ENCODE results near the gene BMI1. TPM values are rescaled to one million over a fixed set of nuclear protein-coding genes. Genes with fewer than 3 reads are reported as not detected.

BMI1 gene
- total and polyA plus RNA-seq, 10 donors: 26.9 to 89.7 (median 64.2) TPM

DNA sequence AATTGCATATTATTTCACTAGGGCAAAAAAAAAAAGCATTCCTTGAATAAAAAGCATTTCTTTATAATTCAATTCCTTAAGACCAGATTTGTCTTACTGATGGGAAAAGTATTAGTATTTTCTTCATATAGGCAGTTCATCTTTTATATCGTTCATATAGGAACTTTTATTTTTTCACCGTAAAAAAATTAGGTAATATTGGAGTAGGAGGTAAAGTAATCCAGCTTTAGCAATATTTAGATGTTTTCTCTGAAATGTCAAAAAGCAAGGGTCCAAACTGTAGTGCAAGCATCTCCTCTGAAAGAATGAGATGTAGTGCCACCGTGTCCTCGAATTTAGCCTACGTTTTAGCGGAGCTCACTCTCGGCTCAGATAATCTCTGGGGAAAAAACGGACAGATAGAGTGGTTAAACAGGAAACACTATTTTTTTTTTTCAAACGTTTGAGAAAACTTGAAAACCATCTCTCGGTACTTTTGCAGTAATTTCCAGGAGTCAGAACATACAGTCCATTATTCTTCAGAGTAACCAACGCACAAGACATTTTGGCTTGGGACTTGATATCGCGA lies 18.9 kb downstream of the BMI1 start:
- peaks cover 40 to 97% (median 93%) of the 10 kb centered on the region in 7 donors for H3K27me3 ChIP-seq (replicated peaks in 1 of 7)
- intact Hi-C loops (cut with DNase I; ENCODE audit: low total_unique reads): no loop called here
- DNase-seq: no peak

DNA sequence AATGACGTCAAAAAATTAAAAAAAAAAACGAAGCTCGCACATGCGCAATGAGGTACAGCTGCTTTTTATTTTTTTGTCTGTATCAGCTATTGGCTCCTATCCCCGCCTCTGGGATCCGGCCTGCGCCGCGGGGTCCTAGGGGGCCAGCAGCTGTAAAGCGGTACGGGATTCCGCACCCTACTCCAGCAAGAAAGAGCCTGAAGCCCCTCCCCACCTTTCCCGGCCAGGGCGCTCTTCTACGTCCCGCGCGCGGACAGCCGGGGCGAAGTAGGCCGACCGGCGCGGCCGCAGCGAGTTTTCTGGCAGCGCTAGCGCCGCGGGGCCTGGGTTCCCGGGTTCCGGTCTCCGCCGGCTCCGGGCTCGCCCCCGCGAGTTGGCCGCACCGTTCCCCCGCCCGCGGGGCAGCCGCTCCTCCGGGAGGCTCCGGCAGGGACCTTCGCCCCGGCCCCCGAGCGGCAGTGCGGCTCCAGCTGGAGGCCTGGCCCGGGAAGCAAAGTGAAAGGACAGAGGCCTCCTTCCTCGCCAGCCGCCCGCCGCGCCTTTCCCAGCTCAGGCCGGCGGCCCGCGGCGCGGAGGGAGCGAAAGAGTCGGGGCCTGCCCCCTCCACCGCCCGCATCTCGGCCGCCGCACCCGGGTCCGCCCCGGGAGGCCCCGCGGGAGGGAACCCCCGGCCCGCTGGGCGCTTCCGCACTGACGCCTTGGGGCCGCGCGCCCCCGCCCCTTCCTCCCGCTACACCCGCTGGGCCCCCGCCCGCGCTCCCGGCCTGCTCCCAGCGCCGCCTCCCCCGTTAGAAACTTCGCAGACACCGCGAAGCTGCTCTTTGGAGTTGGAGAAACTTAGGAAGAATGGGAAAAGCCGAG lies 19.7 kb downstream of the BMI1 start:
- Histone ChIP-seq H3K4me1 (peaks cover 22 to 53% (median 41%) of the 10 kb centered on the region in 6 donors), H3K27me3 (replicated peaks in 1 of 7) (peaks cover 47 to 97% (median 93%) of the 10 kb centered on the region in 7 donors), H3K9me3 (peaks cover 0 to 9% (median 0%) of the 10 kb centered on the region in 8 donors), H3K4me3 (peak overlapping the region; percentile 65 to 81 (median 74)), H3K36me3 (no peaks in the 10 kb centered on the region), H3K27ac (peak overlapping the region; percentile 90 to 97 (median 94))
- 1% methylated on average over 29 to 98 of the region's 98 CpGs for WGBS, 5 donors
- intact Hi-C loops (cut with DNase I; ENCODE audit: low total_unique reads): no loop called here
- peak; percentile 93 for DNase-seq
- TF ChIP-seq POLR2A (IDR thresholded peaks at IDR 0.05) (peak in 2 of 3 donors; percentile 31 to 34), POLR2AphosphoS5 (IDR thresholded peaks at IDR 0.05) (peak; percentile 79 to 84 (median 82))
- TF ChIP-seq, protein P1, sequence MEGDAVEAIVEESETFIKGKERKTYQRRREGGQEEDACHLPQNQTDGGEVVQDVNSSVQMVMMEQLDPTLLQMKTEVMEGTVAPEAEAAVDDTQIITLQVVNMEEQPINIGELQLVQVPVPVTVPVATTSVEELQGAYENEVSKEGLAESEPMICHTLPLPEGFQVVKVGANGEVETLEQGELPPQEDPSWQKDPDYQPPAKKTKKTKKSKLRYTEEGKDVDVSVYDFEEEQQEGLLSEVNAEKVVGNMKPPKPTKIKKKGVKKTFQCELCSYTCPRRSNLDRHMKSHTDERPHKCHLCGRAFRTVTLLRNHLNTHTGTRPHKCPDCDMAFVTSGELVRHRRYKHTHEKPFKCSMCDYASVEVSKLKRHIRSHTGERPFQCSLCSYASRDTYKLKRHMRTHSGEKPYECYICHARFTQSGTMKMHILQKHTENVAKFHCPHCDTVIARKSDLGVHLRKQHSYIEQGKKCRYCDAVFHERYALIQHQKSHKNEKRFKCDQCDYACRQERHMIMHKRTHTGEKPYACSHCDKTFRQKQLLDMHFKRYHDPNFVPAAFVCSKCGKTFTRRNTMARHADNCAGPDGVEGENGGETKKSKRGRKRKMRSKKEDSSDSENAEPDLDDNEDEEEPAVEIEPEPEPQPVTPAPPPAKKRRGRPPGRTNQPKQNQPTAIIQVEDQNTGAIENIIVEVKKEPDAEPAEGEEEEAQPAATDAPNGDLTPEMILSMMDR (IDR thresholded peaks at IDR 0.05 in 8 of 11, conservative IDR thresholded peaks at IDR 0.05 in 3 of 11): no peak

More for the DNA sequence above, 18.9 kb downstream of the BMI1 start:
- 1 to 3% (median 1%) methylated on average over 13 of the region's 13 CpGs for WGBS, 5 donors
- TF ChIP-seq POLR2AphosphoS5 (IDR thresholded peaks at IDR 0.05) (no peak), POLR2A (IDR thresholded peaks at IDR 0.05) (no peak)
- TF ChIP-seq, protein P1 (IDR thresholded peaks at IDR 0.05 in 8 of 11, conservative IDR thresholded peaks at IDR 0.05 in 3 of 11): no peak
- Histone ChIP-seq H3K27ac (peak overlapping the region; percentile 90 to 97 (median 94)), H3K4me3 (peak overlapping the region; percentile 65 to 81 (median 74)), H3K36me3 (no peaks in the 10 kb centered on the region), H3K4me1 (peaks cover 19 to 53% (median 41%) of the 10 kb centered on the region in 6 donors), H3K9me3 (peaks cover 0 to 2% (median 0%) of the 10 kb centered on the region in 8 donors)

DNA sequence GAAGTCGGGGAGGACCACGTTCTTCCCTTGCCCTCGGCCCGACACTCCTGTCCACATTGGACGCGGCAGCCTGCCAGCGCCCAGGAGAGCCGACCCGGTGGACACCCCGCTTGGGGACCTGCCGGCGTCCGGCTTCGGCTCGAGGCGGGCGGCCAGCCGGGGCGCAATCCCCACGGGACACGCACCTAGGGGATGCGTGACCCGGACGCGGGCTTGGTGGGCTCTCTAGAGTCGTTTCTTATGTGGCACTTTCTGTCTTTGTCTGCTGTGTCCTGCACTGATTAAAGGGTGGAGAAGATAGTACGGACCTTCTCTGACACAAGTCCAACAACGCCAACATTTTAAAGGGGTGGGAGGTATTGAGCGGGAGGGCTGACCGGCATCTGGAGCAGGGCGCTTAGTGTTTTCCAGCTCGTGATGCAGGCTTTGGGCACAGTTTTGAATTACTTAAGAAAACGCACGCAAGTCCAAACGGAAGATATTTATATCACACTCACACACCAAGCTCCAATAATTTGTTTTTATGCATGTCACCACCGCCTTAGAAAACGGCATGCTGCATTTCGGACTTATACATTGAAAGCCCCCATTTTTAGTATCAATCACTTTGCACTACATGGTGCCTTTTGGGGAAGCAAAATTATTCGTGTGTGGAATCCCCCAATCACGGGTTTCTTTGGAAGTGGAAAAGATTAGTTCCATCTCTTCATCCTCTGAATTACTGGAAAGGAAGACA lies 20.5 kb downstream of the BMI1 start:
- peak overlapping the region; percentile 90 to 97 (median 94) for H3K27ac ChIP-seq
- no peak for DNase-seq

More for the DNA sequence above, 20.5 kb downstream of the BMI1 start:
- H3K9me3 ChIP-seq: peaks cover 0 to 15% (median 0%) of the 10 kb centered on the region in 8 donors
- H3K4me1 ChIP-seq: peaks cover 14 to 48% (median 35%) of the 10 kb centered on the region in 6 donors
- 2 to 5% (median 3%) methylated on average over 18 to 40 of the region's 40 CpGs for WGBS, 5 donors
- H3K4me3 ChIP-seq: peak overlapping the region; percentile 65 to 81 (median 74)
- peaks cover 41 to 97% (median 93%) of the 10 kb centered on the region in 7 donors for H3K27me3 ChIP-seq (replicated peaks in 1 of 7)
- intact Hi-C loops (cut with DNase I; ENCODE audit: low total_unique reads): no loop called here
- TF ChIP-seq, protein P1 (IDR thresholded peaks at IDR 0.05 in 8 of 11, conservative IDR thresholded peaks at IDR 0.05 in 3 of 11): no peak
- TF ChIP-seq POLR2AphosphoS5 (IDR thresholded peaks at IDR 0.05): peak in 1 of 3 donors; percentile 38
- H3K36me3 ChIP-seq: no peaks in the 10 kb centered on the region

Data from spleen (tissue), 11 donors.